Fibroblast of lung (primary cell): ENCODE results near the gene DAAM1. TPM values are rescaled to one million over a fixed set of nuclear protein-coding genes. Genes with fewer than 3 reads are reported as not detected.

Experiments used
- DNase-seq, 2 donors: peaks; one replicate each; pipeline versions ENCODE4 v3.0.0 to v3.0.0-alpha.2; 2010; ENCODE audit warnings: low read depth in 2 of 2
- H2AFZ ChIP-seq: 2 replicates; pipeline ENCODE4 v1.5.1; 2012; ENCODE audit warnings: low read length, control low read depth, inconsistent platforms
- H3K27ac ChIP-seq: 2 replicates; pipeline ENCODE4 v1.5.1; 2011; ENCODE audit warnings: low read length, control low read depth; ENCODE audit not compliant: insufficient read depth
- H3K27me3 ChIP-seq: 2 replicates; pipeline ENCODE4 v1.5.1; 2011; ENCODE audit warnings: mild to moderate bottlenecking, low read length; ENCODE audit not compliant: control insufficient read depth, insufficient read depth
- H3K36me3 ChIP-seq: 2 replicates; pipeline ENCODE4 v1.5.1; 2011; ENCODE audit warnings: low read length; ENCODE audit not compliant: control insufficient read depth, insufficient read depth
- H3K4me1 ChIP-seq: 2 replicates; pipeline ENCODE4 v1.5.1; 2011; ENCODE audit warnings: low read length; ENCODE audit not compliant: control insufficient read depth, insufficient read depth; ENCODE audit errors: extremely low read depth
- H3K4me2 ChIP-seq: 2 replicates; pipeline ENCODE4 v1.5.1; 2011; ENCODE audit warnings: low read length, control low read depth; ENCODE audit not compliant: insufficient read depth; ENCODE audit errors: extremely low read depth
- H3K4me3 ChIP-seq, 4 experiments: fragments of 200-600 bp in 1 of 4; sonication (generic) in 1 of 4; replicated peaks in 1 of 4; 2 replicates each; pipeline ENCODE4 v1.5.1; 2011 to 2016; ENCODE audit warnings: low read length in 4 of 4, low read depth in 3 of 4, mild to moderate bottlenecking in 3 of 4, control low read depth in 2 of 4, inconsistent platforms in 1 of 4, mixed read lengths in 1 of 4; ENCODE audit not compliant: insufficient read depth in 1 of 4; ENCODE audit errors: control extremely low read depth in 1 of 4
- H3K79me2 ChIP-seq: 2 replicates; pipeline ENCODE4 v1.5.1; 2012; ENCODE audit warnings: mild to moderate bottlenecking, low read length, inconsistent platforms; ENCODE audit not compliant: control insufficient read depth, insufficient read depth
- H3K9ac ChIP-seq: 2 replicates; pipeline ENCODE4 v1.5.1; 2011; ENCODE audit warnings: mild to moderate bottlenecking, low read length, control low read depth; ENCODE audit not compliant: insufficient read depth
- H3K9me3 ChIP-seq: 2 replicates; pipeline ENCODE4 v1.5.1; 2012; ENCODE audit warnings: low read depth, low read length; ENCODE audit not compliant: control insufficient read depth, insufficient read depth
- H4K20me1 ChIP-seq: 2 replicates; pipeline ENCODE4 v1.5.1; 2011; ENCODE audit warnings: low read length; ENCODE audit not compliant: control insufficient read depth, insufficient read depth; ENCODE audit errors: extremely low read depth
- EZH2 ChIP-seq: IDR thresholded peaks from 2 replicates; pipeline ENCODE4 v1.5.1; 2012; ENCODE audit warnings: low read length, control low read depth, mild to moderate bottlenecking; ENCODE audit errors: missing control alignments
- polyA plus RNA-seq, 2 donors: library from polyadenylated mRNA; depleted of rRNA in 1 of 2; stranded (reverse) in 1 of 2; unstranded in 1 of 2; fragments of >200 nt; gene quantifications; 2 replicates each; pipeline ENCODE4 v1.2.1, GENCODE V29; 2011 to 2012; ENCODE audit warnings: missing spikeins in 1 of 2
- total RNA-seq: library from RNA; depleted of rRNA; stranded (reverse); fragments of >200 nt; gene quantifications from 2 replicates; pipeline ENCODE4 v1.2.1, GENCODE V29; 2014
- TF ChIP-seq, protein P1 (sequence below), 2 donors: IDR thresholded peaks in 1 of 2; conservative IDR thresholded peaks in 1 of 2; 1 replicate in 1 of 2; 2 replicates in 1 of 2; pipeline ENCODE4 v1.5.1; 2011 to 2012; ENCODE audit warnings: low read length in 2 of 2, control low read depth in 1 of 2, inconsistent platforms in 1 of 2, low read depth in 1 of 2, mild to moderate bottlenecking in 1 of 2

Gene DAAM1
- total and polyA plus RNA-seq, 2 donors (not counting 1 experiment from before 2014, with no cell fraction given), result 15.5 to 36.3 TPM

DNA sequence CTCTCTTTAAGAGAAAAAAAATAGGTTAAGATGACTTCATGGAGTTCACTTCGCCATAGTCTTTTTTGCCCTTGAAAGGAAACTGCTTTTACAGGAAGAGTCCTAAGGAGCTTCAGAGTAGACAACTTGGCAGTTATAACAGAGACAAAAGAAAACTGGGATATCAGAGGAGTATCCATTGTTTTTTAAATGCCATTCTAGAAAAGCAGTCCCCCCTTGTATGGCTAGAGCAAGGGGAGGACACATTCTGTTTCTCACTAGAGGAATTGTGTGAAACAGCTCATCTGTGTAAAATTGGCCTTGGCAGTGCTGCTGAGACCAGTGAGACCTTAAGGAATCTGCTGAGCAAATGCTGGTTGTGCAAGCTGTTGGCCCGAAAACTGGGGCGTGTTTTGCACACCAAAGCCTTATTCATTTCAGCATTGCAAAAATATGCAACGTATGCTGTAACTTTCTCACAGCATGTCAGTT lies 148.7 kb downstream of the DAAM1 start:
- Histone ChIP-seq H3K27me3 (no peaks in the 10 kb centered on the region), H3K79me2 (no peaks in the 10 kb centered on the region), H3K27ac (peak overlapping the region; percentile 32), H3K4me3 (no peak overlapping the region), H3K4me1 (peaks cover 15% of the 10 kb centered on the region), H3K36me3 (no peaks in the 10 kb centered on the region), H2AFZ (no peak overlapping the region), H3K4me2 (no peak overlapping the region), H3K9me3 (no peaks in the 10 kb centered on the region), H4K20me1 (no peaks in the 10 kb centered on the region), H3K9ac (no peak overlapping the region)
- peak; percentile 70 to 85 for DNase-seq
- TF ChIP-seq, protein P1, sequence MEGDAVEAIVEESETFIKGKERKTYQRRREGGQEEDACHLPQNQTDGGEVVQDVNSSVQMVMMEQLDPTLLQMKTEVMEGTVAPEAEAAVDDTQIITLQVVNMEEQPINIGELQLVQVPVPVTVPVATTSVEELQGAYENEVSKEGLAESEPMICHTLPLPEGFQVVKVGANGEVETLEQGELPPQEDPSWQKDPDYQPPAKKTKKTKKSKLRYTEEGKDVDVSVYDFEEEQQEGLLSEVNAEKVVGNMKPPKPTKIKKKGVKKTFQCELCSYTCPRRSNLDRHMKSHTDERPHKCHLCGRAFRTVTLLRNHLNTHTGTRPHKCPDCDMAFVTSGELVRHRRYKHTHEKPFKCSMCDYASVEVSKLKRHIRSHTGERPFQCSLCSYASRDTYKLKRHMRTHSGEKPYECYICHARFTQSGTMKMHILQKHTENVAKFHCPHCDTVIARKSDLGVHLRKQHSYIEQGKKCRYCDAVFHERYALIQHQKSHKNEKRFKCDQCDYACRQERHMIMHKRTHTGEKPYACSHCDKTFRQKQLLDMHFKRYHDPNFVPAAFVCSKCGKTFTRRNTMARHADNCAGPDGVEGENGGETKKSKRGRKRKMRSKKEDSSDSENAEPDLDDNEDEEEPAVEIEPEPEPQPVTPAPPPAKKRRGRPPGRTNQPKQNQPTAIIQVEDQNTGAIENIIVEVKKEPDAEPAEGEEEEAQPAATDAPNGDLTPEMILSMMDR (conservative IDR thresholded peaks at IDR 0.05 in 1 of 2, IDR thresholded peaks at IDR 0.05 in 1 of 2; ENCODE audit: low read depth in 1 of 2, low read length in 2 of 2), result no peak
- TF ChIP-seq EZH2, result no peak

DNA sequence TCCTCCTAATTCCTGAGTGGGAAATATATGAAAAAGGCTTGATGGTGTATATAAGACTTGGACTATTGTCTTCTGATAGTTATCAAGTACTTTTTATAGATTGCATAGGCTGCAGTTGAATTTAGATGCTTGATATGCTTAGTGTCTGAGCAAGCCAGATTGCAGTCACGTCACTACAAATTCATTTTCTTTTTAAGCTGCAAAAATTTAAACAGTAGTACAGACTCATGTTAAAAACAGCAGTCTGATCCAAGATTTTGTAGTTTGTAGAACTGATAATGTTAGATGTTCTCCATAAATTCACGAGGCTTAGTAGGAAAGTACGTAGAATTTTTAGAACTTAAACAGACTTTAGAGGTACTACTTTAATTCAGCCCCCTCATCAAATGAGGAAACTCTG lies 150.3 kb downstream of the DAAM1 start:
- Histone ChIP-seq H3K4me1 (peaks cover 5% of the 10 kb centered on the region), H4K20me1 (no peaks in the 10 kb centered on the region), H3K4me3 (no peak overlapping the region), H3K27me3 (no peaks in the 10 kb centered on the region), H3K79me2 (no peaks in the 10 kb centered on the region), H3K9me3 (no peaks in the 10 kb centered on the region), H3K27ac (no peak overlapping the region), H2AFZ (no peak overlapping the region), H3K36me3 (no peaks in the 10 kb centered on the region), H3K4me2 (no peak overlapping the region), H3K9ac (no peak overlapping the region)
- DNase-seq, result no peak
- TF ChIP-seq, protein P1 (conservative IDR thresholded peaks at IDR 0.05 in 1 of 2, IDR thresholded peaks at IDR 0.05 in 1 of 2; ENCODE audit: low read depth in 1 of 2, low read length in 2 of 2), result no peak
- TF ChIP-seq EZH2, result no peak

DNA sequence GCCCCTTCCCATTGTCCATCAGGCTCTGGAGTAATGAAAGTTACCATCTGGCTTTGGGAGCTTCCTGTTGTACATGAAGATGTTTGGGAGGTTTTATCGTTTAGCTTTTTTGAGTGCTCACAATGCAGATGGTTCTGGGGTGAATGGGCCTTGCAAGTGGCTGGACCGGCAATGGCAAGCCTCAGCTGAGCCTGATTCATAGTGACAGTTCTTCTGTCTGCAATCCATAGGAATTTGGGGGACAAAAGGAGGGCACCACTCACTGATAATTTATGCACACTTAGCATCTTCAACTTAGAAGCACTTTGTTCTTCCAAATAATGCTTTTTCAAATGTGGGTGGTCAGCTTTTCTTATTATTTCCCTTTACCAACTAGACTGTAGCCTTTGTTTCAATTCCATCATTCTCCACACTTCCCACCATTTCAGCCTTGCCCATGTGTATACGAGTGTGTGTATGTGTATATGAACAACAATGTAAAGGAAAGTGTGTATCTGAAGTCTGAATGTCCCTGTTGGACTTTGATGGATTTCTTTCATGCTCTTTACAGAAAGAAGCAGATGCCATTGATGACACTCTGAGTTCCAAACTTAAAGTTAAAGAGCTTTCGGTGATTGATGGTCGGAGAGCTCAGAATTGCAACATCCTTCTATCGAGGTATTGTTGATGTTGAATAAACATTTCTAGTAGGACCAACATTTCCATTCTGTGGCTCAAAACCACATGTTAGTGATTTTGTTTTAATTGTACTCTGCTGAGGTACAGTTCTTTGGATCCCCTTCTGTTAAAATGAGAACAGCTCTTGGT lies 151.3 kb downstream of the DAAM1 start:
- Histone ChIP-seq H3K4me1 (peaks cover 5% of the 10 kb centered on the region), H3K9me3 (no peaks in the 10 kb centered on the region), H3K27me3 (no peaks in the 10 kb centered on the region), H3K9ac (no peak overlapping the region), H2AFZ (no peak overlapping the region), H3K27ac (no peak overlapping the region), H4K20me1 (no peaks in the 10 kb centered on the region), H3K4me3 (no peak overlapping the region), H3K36me3 (no peaks in the 10 kb centered on the region), H3K4me2 (no peak overlapping the region), H3K79me2 (no peaks in the 10 kb centered on the region)
- TF ChIP-seq, protein P1 (conservative IDR thresholded peaks at IDR 0.05 in 1 of 2, IDR thresholded peaks at IDR 0.05 in 1 of 2; ENCODE audit: low read depth in 1 of 2, low read length in 2 of 2), result no peak
- TF ChIP-seq EZH2, result no peak
- DNase-seq, result no peak
